GM21717 (cell line): ENCODE measurements around the gene POLR3E.
"Not testable (repeated sequence)": the region's sequence is repeated elsewhere in the genome, so short reads cannot be mapped to it uniquely, and the experiment has no call there.

Source experiments
- ATAC-seq: cut with Tn5 transposase; IDR thresholded peaks from one replicate; pipeline ENCODE4 v1.9.1; 2021; ENCODE audit warnings: mild to moderate bottlenecking, moderate library complexity; ENCODE audit not compliant: unreplicated experiment

Gene POLR3E

GRCh38 chr16:22292320-22292719 is 4.9 kb upstream of the POLR3E start:
- no peak for ATAC-seq

GRCh38 chr16:22293137-22294106 is 3.8 kb upstream of the POLR3E start:
- ATAC-seq: no peak

GRCh38 chr16:22296225-22297113 is 740 bp upstream of the POLR3E start:
- no peak for ATAC-seq

- ATAC-seq: peak; percentile 34
Measured at GRCh38 chr16:22297871-22298733, 893 bp downstream of the POLR3E start.

GRCh38 chr16:22299036-22299435 is 1.8 kb downstream of the POLR3E start:
- ATAC-seq: no peak

- no peak for ATAC-seq
Measured at GRCh38 chr16:22300427-22301071, 3.3 kb downstream of the POLR3E start.

GRCh38 chr16:22301423-22301822 is 4.2 kb downstream of the POLR3E start:
- not testable (repeated sequence) for ATAC-seq

- ATAC-seq: no peak
Measured at GRCh38 chr16:22302776-22303363, 5.7 kb downstream of the POLR3E start.

GRCh38 chr16:22304411-22304810 is 7.2 kb downstream of the POLR3E start:
- no peak for ATAC-seq

GRCh38 chr16:22306788-22307187 is 9.6 kb downstream of the POLR3E start:
- ATAC-seq: no peak

GRCh38 chr16:22307838-22308237 is 10.6 kb downstream of the POLR3E start:
- no peak for ATAC-seq

GRCh38 chr16:22308824-22309520 is 11.8 kb downstream of the POLR3E start:
- no peak for ATAC-seq

GRCh38 chr16:22311520-22311919 is 14.3 kb downstream of the POLR3E start:
- ATAC-seq: no peak

- no peak for ATAC-seq
Measured at GRCh38 chr16:22312897-22313781, 15.9 kb downstream of the POLR3E start.

GRCh38 chr16:22313876-22314470 is 16.8 kb downstream of the POLR3E start:
- no peak for ATAC-seq

- no peak for ATAC-seq
Measured at GRCh38 chr16:22314661-22315626, 17.7 kb downstream of the POLR3E start.

- ATAC-seq: no peak
Measured at GRCh38 chr16:22315979-22316378, 18.8 kb downstream of the POLR3E start.
